Measurements from ENCODE around the gene PF4V1.

- TF ChIP-seq, protein P1, sequence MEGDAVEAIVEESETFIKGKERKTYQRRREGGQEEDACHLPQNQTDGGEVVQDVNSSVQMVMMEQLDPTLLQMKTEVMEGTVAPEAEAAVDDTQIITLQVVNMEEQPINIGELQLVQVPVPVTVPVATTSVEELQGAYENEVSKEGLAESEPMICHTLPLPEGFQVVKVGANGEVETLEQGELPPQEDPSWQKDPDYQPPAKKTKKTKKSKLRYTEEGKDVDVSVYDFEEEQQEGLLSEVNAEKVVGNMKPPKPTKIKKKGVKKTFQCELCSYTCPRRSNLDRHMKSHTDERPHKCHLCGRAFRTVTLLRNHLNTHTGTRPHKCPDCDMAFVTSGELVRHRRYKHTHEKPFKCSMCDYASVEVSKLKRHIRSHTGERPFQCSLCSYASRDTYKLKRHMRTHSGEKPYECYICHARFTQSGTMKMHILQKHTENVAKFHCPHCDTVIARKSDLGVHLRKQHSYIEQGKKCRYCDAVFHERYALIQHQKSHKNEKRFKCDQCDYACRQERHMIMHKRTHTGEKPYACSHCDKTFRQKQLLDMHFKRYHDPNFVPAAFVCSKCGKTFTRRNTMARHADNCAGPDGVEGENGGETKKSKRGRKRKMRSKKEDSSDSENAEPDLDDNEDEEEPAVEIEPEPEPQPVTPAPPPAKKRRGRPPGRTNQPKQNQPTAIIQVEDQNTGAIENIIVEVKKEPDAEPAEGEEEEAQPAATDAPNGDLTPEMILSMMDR (IDR thresholded peaks at IDR 0.05; ENCODE audit: low read length) = no peak
- TF ChIP-seq EZH2phosphoT487 (IDR thresholded peaks at IDR 0.05; ENCODE audit: low read length) = no peak
Observed at GRCh38 chr4:73839071-73839470, 14.0 kb upstream of the PF4V1 start.

All from MM.1S (cell line).